GM18502 (cell line): ENCODE data around the gene HPCAL1.

Experiments
- ATAC-seq: cut with Tn5 transposase; IDR thresholded peaks from one replicate; pipeline ENCODE4 v1.9.1; 2021; ENCODE audit warnings: mild to moderate bottlenecking; ENCODE audit not compliant: unreplicated experiment, poor library complexity

HPCAL1 gene

GRCh38 chr2:10267551-10268465 is 34.9 kb upstream of the HPCAL1 start:
- ATAC-seq, result no peak

GRCh38 chr2:10269291-10269690 is 33.4 kb upstream of the HPCAL1 start:
- ATAC-seq, result no peak

GRCh38 chr2:10269711-10270610 is 32.7 kb upstream of the HPCAL1 start:
- no peak for ATAC-seq

GRCh38 chr2:10271509-10271908 is 31.2 kb upstream of the HPCAL1 start:
- no peak for ATAC-seq

GRCh38 chr2:10271946-10272345 is 30.8 kb upstream of the HPCAL1 start:
- ATAC-seq, result no peak

- ATAC-seq, result no peak
Measured at GRCh38 chr2:10272464-10272863, 30.2 kb upstream of the HPCAL1 start.

GRCh38 chr2:10273215-10274175 is 29.2 kb upstream of the HPCAL1 start:
- ATAC-seq, result no peak

GRCh38 chr2:10274376-10274775 is 28.3 kb upstream of the HPCAL1 start:
- ATAC-seq, result no peak

GRCh38 chr2:10274983-10275802 is 27.5 kb upstream of the HPCAL1 start:
- ATAC-seq, result no peak

- ATAC-seq, result no peak
Measured at GRCh38 chr2:10276481-10277292, 26.0 kb upstream of the HPCAL1 start.

- ATAC-seq, result no peak
Measured at GRCh38 chr2:10277293-10278028, 25.2 kb upstream of the HPCAL1 start.

- ATAC-seq, result no peak
Measured at GRCh38 chr2:10278029-10278762, 24.5 kb upstream of the HPCAL1 start.

GRCh38 chr2:10278763-10279471 is 23.8 kb upstream of the HPCAL1 start:
- no peak for ATAC-seq

GRCh38 chr2:10279472-10279870 is 23.2 kb upstream of the HPCAL1 start:
- no peak for ATAC-seq

- no peak for ATAC-seq
Measured at GRCh38 chr2:10279946-10280463, 22.7 kb upstream of the HPCAL1 start.

GRCh38 chr2:10281891-10282290 is 20.8 kb upstream of the HPCAL1 start:
- no peak for ATAC-seq
